ENCODE results near the gene RBM20. TPM values are rescaled to one million over a fixed set of nuclear protein-coding genes. Genes with fewer than 3 reads are reported as not detected.

RBM20 gene
- total RNA-seq, 4 donors from 2014 or later = 7.4 to 18.4 (median 10.2) TPM

GRCh38 chr10:110721406-110722038, 77.4 kb downstream of the RBM20 start:
- Histone ChIP-seq H3K36me3 (no peaks in the 10 kb centered on the region), H3K9me3 (no peaks in the 10 kb centered on the region), H3K27me3 (no peaks in the 10 kb centered on the region), H3K4me1 (peaks cover 43 to 48% of the 10 kb centered on the region in 2 donors), H3K4me3 (no peak overlapping the region), H3K27ac (peak overlapping the region; percentile 78 to 94 (median 88))
- in situ Hi-C loops (cut with MboI; ENCODE audit: low sequenced_read_pairs in 4 of 4) = no loop called here
- intact Hi-C loops (cut with DNase I; ENCODE audit: low total_unique reads) = loop anchor here (1.0 kb wide), 1 partner anchor 23 kb away; no protein-coding TSS in a partner anchor
- peak; percentile 49 to 74 for ATAC-seq
- peak; percentile 35 to 72 for TF ChIP-seq POLR2A (IDR thresholded peaks at IDR 0.05)
- TF ChIP-seq CTCF (IDR thresholded peaks at IDR 0.05 in 4 of 5, conservative IDR thresholded peaks at IDR 0.05 in 1 of 5) = no peak
- DNase-seq = peak; percentile 79 to 80

- Histone ChIP-seq H3K36me3 (no peaks in the 10 kb centered on the region), H3K4me3 (no peak overlapping the region), H3K27me3 (no peaks in the 10 kb centered on the region), H3K27ac (peak overlapping the region; percentile 85 to 94 (median 87)), H3K9me3 (no peaks in the 10 kb centered on the region), H3K4me1 (peaks cover 44 to 47% of the 10 kb centered on the region in 2 donors)
- intact Hi-C loops (cut with DNase I; ENCODE audit: low total_unique reads) = no loop called here
- TF ChIP-seq CTCF (IDR thresholded peaks at IDR 0.05 in 4 of 5, conservative IDR thresholded peaks at IDR 0.05 in 1 of 5) (no peak), POLR2A (IDR thresholded peaks at IDR 0.05) (no peak)
- ATAC-seq (no peak), DNase-seq (no peak)
- in situ Hi-C loops (cut with MboI; ENCODE audit: low sequenced_read_pairs in 4 of 4) = no loop called here
Measured at GRCh38 chr10:110723224-110723891, 79.2 kb downstream of the RBM20 start.

- in situ Hi-C loops (cut with MboI; ENCODE audit: low sequenced_read_pairs in 4 of 4) = no loop called here
- Histone ChIP-seq H3K4me1 (peaks cover 44 to 47% of the 10 kb centered on the region in 2 donors), H3K9me3 (no peaks in the 10 kb centered on the region), H3K27me3 (no peaks in the 10 kb centered on the region), H3K4me3 (no peak overlapping the region), H3K27ac (peak overlapping the region; percentile 85 to 94 (median 87)), H3K36me3 (no peaks in the 10 kb centered on the region)
- TF ChIP-seq POLR2A (IDR thresholded peaks at IDR 0.05) (no peak), CTCF (IDR thresholded peaks at IDR 0.05 in 4 of 5, conservative IDR thresholded peaks at IDR 0.05 in 1 of 5) (no peak)
- peak; percentile 2 to 3 for ATAC-seq
- DNase-seq = no peak
- intact Hi-C loops (cut with DNase I; ENCODE audit: low total_unique reads) = loop anchor here (2.0 kb wide), 1 partner anchor 88 kb away; no protein-coding TSS in a partner anchor
Measured at GRCh38 chr10:110724116-110724921, 80.2 kb downstream of the RBM20 start.

- intact Hi-C loops (cut with DNase I; ENCODE audit: low total_unique reads) = loop anchor here (2.0 kb wide), 1 partner anchor 88 kb away; no protein-coding TSS in a partner anchor
- H3K4me3 ChIP-seq = peak overlapping the region in 2 of 4 donors; percentile 10 to 37
- TF ChIP-seq POLR2A (IDR thresholded peaks at IDR 0.05) = peak in 1 of 2 donors; percentile 10
- TF ChIP-seq CTCF (IDR thresholded peaks at IDR 0.05 in 4 of 5, conservative IDR thresholded peaks at IDR 0.05 in 1 of 5) = no peak
- no peaks in the 10 kb centered on the region for H3K36me3 ChIP-seq
- no peaks in the 10 kb centered on the region for H3K27me3 ChIP-seq
- peak in 1 of 2 donors; percentile 26 for DNase-seq
- in situ Hi-C loops (cut with MboI; ENCODE audit: low sequenced_read_pairs in 4 of 4) = no loop called here
- ATAC-seq = peak; percentile 59 to 71
- peaks cover 44 to 47% of the 10 kb centered on the region in 2 donors for H3K4me1 ChIP-seq
- H3K27ac ChIP-seq = peak overlapping the region; percentile 85 to 94 (median 87)
- no peaks in the 10 kb centered on the region for H3K9me3 ChIP-seq
Measured at GRCh38 chr10:110724937-110725336, 80.8 kb downstream of the RBM20 start.
